Keratinocyte (primary cell): ENCODE data around the gene BTK. TPM values are rescaled to one million over a fixed set of nuclear protein-coding genes. Genes with fewer than 3 reads are reported as not detected.

Source experiments
- DNase-seq: peaks from one replicate; pipeline ENCODE4 v3.0.0-alpha.2; 2011; ENCODE audit warnings: low read depth, missing footprints, low spot score
- FAIRE-seq: peaks from 2 replicates; lab custom pipeline; 2011; peaks lifted over from hg19 to GRCh38; lab: Jason Lieb, UNC
- H2AFZ ChIP-seq: 2 replicates; pipeline ENCODE4 v1.6.0; 2012; ENCODE audit warnings: low read length, control low read depth, inconsistent platforms; ENCODE audit not compliant: control insufficient read depth
- H3K27ac ChIP-seq: 2 replicates; pipeline ENCODE4 v1.5.1; 2011; ENCODE audit warnings: low read length; ENCODE audit not compliant: control insufficient read depth, insufficient read depth
- H3K27me3 ChIP-seq: 3 replicates; pipeline ENCODE4 v1.6.0; 2011; ENCODE audit warnings: low read length; ENCODE audit not compliant: control insufficient read depth, insufficient read depth; ENCODE audit errors: extremely low read depth
- H3K36me3 ChIP-seq, 2 experiments: 2 replicates in 1 of 2; 3 replicates in 1 of 2; pipeline ENCODE4 v1.5.1; 2011; ENCODE audit warnings: low read length in 2 of 2, mild to moderate bottlenecking in 1 of 2; ENCODE audit not compliant: control insufficient read depth in 2 of 2, insufficient read depth in 2 of 2; ENCODE audit errors: extremely low read depth in 1 of 2
- H3K4me1 ChIP-seq: 3 replicates; pipeline ENCODE4 v1.5.1; 2011; ENCODE audit warnings: low read length; ENCODE audit not compliant: control insufficient read depth, insufficient read depth; ENCODE audit errors: extremely low read depth
- H3K4me2 ChIP-seq: 3 replicates; pipeline ENCODE4 v1.6.0; 2011; ENCODE audit warnings: low read depth, low read length; ENCODE audit not compliant: control insufficient read depth, insufficient read depth; ENCODE audit errors: extremely low read depth
- H3K4me3 ChIP-seq, 3 experiments: fragments of 200-600 bp in 1 of 3; sonication (generic) in 1 of 3; 2 replicates in 2 of 3; 3 replicates in 1 of 3; pipeline ENCODE4 v1.5.1; 2011 to 2016; ENCODE audit warnings: low read length in 3 of 3, mild to moderate bottlenecking in 3 of 3, control low read depth in 2 of 3, inconsistent platforms in 1 of 3, low read depth in 1 of 3, mixed read lengths in 1 of 3, mixed run types in 1 of 3, moderate library complexity in 1 of 3; ENCODE audit not compliant: control insufficient read depth in 2 of 3, insufficient read depth in 2 of 3; ENCODE audit errors: extremely low read depth in 1 of 3
- H3K79me2 ChIP-seq: 2 replicates; pipeline ENCODE4 v1.6.0; 2012; ENCODE audit warnings: low read length; ENCODE audit not compliant: control insufficient read depth, insufficient read depth
- H3K9ac ChIP-seq: 3 replicates; pipeline ENCODE4 v1.6.0; 2011; ENCODE audit warnings: low read length; ENCODE audit not compliant: control insufficient read depth, insufficient read depth; ENCODE audit errors: extremely low read depth
- H3K9me1 ChIP-seq: 3 replicates; pipeline ENCODE4 v1.6.0; 2011; ENCODE audit warnings: low read length; ENCODE audit not compliant: control insufficient read depth, insufficient read depth; ENCODE audit errors: extremely low read depth
- H3K9me3 ChIP-seq: 2 replicates; pipeline ENCODE4 v1.5.1; 2012; ENCODE audit warnings: low read depth, low read length; ENCODE audit not compliant: control insufficient read depth
- H4K20me1 ChIP-seq: 3 replicates; pipeline ENCODE4 v1.6.0; 2011; ENCODE audit warnings: low read length; ENCODE audit not compliant: control insufficient read depth, insufficient read depth; ENCODE audit errors: extremely low read depth
- EZH2 ChIP-seq: IDR thresholded peaks from one replicate; pipeline ENCODE4 v1.6.1; 2012; ENCODE audit warnings: inconsistent platforms, mild to moderate bottlenecking, low read length, moderate library complexity
- dilution Hi-C: fragments of 300-500 bp; cut with MboI; formaldehyde crosslinking; loops from one replicate; pipeline ENCODE4 v1.7.0; 2020; ENCODE audit warnings: low sequenced_read_pairs; ENCODE audit not compliant: extremely low pct_ligation_motif_present
- polyA plus RNA-seq, 5 experiments: library from polyadenylated mRNA; depleted of rRNA in 3 of 5; stranded (reverse) in 3 of 5; stranded (forward) in 1 of 5; unstranded in 1 of 5; fragments of >200 nt; gene quantifications; 1 replicate in 1 of 5; 2 replicates in 3 of 5; 3 replicates in 1 of 5; pipeline versions ENCODE4 v1.2.1 to v1.2.3, GENCODE V29; 2011 to 2012; ENCODE audit warnings: missing spikeins in 2 of 5, low read depth in 1 of 5, low replicate concordance in 1 of 5
- TF ChIP-seq, protein P1 (sequence below), 3 experiments: IDR thresholded peaks in 1 of 3; conservative IDR thresholded peaks in 1 of 3; optimal IDR thresholded peaks in 1 of 3; 2 replicates in 2 of 3; 3 replicates in 1 of 3; pipeline versions ENCODE3 to v1.5.1; 2011; ENCODE audit warnings: low read length in 3 of 3, mild to moderate bottlenecking in 3 of 3, moderate library complexity in 2 of 3, control low read depth in 1 of 3, inconsistent platforms in 1 of 3; ENCODE audit not compliant: insufficient read depth in 2 of 3; ENCODE audit errors: extremely low read depth in 1 of 3

Gene BTK
- polyA plus RNA-seq, 1 donor (not counting 4 experiments of a cell fraction or from before 2014, with no cell fraction given): 0.05 TPM

DNA sequence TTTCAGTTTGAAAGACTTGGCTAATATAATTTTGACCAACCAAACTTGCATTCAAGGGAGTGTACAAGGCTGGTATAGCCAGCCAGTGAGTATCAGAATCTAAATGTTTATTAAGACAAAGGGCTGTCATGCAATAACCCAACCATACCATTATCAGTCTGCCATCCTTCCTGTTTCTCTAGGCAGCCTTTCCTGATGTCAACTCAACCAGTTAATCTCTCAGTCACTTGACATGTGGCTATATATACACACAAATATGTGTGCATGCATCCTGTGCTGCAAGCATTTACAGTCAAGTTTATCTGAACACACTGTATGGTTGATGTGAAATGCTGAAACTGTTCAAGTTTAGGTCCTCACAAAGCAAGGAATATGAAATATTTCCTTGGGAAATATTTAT is 17.2 kb downstream of the BTK start:
- FAIRE-seq (no peak), DNase-seq (no peak)
- Histone ChIP-seq H3K36me3 (no peaks in the 10 kb centered on the region), H4K20me1 (no peaks in the 10 kb centered on the region), H3K9me1 (no peaks in the 10 kb centered on the region), H3K9me3 (no peaks in the 10 kb centered on the region), H3K4me1 (no peaks in the 10 kb centered on the region), H3K79me2 (no peaks in the 10 kb centered on the region), H3K27me3 (peaks cover 3% of the 10 kb centered on the region), H3K9ac (no peak overlapping the region), H2AFZ (no peak overlapping the region), H3K4me2 (no peak overlapping the region), H3K27ac (no peak overlapping the region), H3K4me3 (no peak overlapping the region)
- dilution Hi-C loops: no loop called here
- TF ChIP-seq EZH2: no peak
- TF ChIP-seq, protein P1, sequence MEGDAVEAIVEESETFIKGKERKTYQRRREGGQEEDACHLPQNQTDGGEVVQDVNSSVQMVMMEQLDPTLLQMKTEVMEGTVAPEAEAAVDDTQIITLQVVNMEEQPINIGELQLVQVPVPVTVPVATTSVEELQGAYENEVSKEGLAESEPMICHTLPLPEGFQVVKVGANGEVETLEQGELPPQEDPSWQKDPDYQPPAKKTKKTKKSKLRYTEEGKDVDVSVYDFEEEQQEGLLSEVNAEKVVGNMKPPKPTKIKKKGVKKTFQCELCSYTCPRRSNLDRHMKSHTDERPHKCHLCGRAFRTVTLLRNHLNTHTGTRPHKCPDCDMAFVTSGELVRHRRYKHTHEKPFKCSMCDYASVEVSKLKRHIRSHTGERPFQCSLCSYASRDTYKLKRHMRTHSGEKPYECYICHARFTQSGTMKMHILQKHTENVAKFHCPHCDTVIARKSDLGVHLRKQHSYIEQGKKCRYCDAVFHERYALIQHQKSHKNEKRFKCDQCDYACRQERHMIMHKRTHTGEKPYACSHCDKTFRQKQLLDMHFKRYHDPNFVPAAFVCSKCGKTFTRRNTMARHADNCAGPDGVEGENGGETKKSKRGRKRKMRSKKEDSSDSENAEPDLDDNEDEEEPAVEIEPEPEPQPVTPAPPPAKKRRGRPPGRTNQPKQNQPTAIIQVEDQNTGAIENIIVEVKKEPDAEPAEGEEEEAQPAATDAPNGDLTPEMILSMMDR (optimal IDR thresholded peaks at IDR 0.05 in 1 of 3, IDR thresholded peaks at IDR 0.05 in 1 of 3, conservative IDR thresholded peaks at IDR 0.05 in 1 of 3; ENCODE audit: extremely low read depth in 1 of 3, insufficient read depth in 2 of 3, low read length in 3 of 3): no peak

- dilution Hi-C loops: no loop called here
- Histone ChIP-seq H3K9me1 (no peaks in the 10 kb centered on the region), H2AFZ (no peak overlapping the region), H3K4me2 (no peak overlapping the region), H3K79me2 (no peaks in the 10 kb centered on the region), H4K20me1 (no peaks in the 10 kb centered on the region), H3K27ac (no peak overlapping the region), H3K9ac (no peak overlapping the region), H3K36me3 (no peaks in the 10 kb centered on the region), H3K4me1 (no peaks in the 10 kb centered on the region), H3K9me3 (no peaks in the 10 kb centered on the region), H3K27me3 (no peaks in the 10 kb centered on the region), H3K4me3 (no peak overlapping the region)
- TF ChIP-seq EZH2: no peak
- TF ChIP-seq, protein P1 (optimal IDR thresholded peaks at IDR 0.05 in 1 of 3, IDR thresholded peaks at IDR 0.05 in 1 of 3, conservative IDR thresholded peaks at IDR 0.05 in 1 of 3; ENCODE audit: extremely low read depth in 1 of 3, insufficient read depth in 2 of 3, low read length in 3 of 3): no peak
- no peak for FAIRE-seq
- DNase-seq: no peak
These were observed 20.6 kb downstream of the BTK start for GRCh38 chrX:101365301-101365795.
